ENCODE results near the gene EYS. TPM values are rescaled to one million over a fixed set of nuclear protein-coding genes. Genes with fewer than 3 reads are reported as not detected.
"Not testable (repeated sequence)": the region's sequence is repeated elsewhere in the genome, so short reads cannot be mapped to it uniquely, and the experiment has no call there.

EYS gene
- total RNA-seq, 1 experiment from 2014 or later, result not detected

DNA sequence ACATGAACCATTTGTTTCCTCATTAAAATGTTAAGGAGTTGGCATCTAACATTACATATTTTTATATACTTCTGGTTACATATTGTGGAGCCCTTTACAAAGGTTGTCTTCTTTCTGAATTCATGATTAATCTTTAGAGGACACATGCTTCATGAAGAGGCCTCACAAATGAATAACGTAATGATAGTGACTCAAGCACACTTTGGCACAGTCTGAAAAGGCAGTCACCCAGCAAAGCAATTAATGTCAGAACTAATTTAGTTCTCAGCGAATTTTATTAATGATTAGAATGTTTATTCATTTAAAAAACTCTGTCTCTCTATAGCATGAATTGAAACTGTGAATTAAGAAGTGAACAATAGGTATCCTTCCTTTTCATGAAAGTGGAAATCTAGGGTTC lies 1217.3 kb downstream of the EYS start:
- Histone ChIP-seq H3K4me1 (no peaks in the 10 kb centered on the region), H3K4me3 (no peak overlapping the region), H3K36me3 (no peaks in the 10 kb centered on the region), H3K27ac (no peak overlapping the region), H3K27me3 (no peaks in the 10 kb centered on the region), H3K9me3 (replicated peaks) (no peaks in the 10 kb centered on the region)
- DNase-seq, result no peak

DNA sequence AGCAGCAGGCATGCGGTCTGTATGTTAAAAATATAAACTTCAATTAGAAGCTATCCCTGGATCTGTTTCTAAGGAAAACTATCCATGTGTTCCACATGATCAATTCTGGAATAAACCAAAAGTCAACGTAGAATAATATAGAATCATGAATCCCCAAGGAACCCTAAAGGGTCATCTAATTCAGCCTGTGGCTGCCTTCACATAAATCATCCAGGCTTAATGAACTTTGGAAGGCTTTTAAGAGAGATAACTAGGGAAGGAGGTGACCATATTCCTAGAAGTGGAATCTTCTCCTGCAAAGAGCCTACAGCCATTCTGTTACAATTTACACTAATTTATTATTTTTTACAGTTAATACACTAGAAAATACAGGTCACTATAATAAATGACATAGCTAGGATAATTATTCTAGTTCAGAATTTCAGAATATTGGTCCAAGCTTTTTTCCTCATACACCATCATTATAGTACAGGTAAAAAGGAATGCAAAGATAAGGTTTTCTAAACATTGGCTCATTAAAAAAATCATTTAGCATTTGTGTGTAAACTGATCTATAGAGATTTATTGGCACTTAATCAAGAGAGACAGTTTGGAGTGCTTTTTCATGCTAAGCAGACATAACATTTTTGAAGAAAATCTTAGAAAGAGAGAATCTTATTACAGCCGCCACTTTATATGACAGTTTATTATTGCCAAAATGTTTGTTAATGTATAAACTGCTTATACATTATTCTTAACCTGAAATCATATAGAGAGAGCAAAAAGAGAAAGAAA lies 1220.3 kb downstream of the EYS start:
- no peak for DNase-seq
- Histone ChIP-seq H3K36me3 (no peaks in the 10 kb centered on the region), H3K27ac (no peak overlapping the region), H3K27me3 (no peaks in the 10 kb centered on the region), H3K4me1 (no peaks in the 10 kb centered on the region), H3K4me3 (no peak overlapping the region), H3K9me3 (replicated peaks) (no peaks in the 10 kb centered on the region)

DNA sequence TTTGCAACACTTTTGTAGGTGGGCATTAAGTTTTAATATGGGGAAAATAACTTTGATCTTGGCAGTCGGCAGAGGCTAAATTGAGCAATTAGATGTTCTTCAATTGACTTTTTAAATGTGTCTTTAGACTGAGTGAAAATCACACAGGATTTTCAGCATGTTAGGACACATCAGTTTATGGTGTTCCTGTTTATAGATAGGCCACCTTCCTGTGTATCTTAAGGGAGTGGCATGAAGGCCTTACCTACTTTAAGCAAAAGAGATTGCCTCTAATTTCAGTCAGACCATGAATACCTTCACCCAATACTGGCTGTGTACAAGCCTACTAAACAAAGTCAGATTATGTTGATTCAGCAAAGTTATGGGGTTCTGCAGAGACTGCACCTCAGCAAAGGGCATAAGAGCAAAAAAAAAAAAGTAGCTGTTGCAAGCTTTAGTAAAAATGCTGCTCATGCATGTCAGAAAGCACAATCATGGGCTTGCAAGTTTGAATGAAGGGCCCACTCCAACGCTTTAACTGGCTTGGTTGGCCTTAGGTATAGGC lies 1223.0 kb downstream of the EYS start:
- Histone ChIP-seq H3K36me3 (no peaks in the 10 kb centered on the region), H3K4me1 (no peaks in the 10 kb centered on the region), H3K27ac (no peak overlapping the region), H3K27me3 (no peaks in the 10 kb centered on the region), H3K9me3 (replicated peaks) (no peaks in the 10 kb centered on the region), H3K4me3 (no peak overlapping the region)
- no peak for DNase-seq

DNA sequence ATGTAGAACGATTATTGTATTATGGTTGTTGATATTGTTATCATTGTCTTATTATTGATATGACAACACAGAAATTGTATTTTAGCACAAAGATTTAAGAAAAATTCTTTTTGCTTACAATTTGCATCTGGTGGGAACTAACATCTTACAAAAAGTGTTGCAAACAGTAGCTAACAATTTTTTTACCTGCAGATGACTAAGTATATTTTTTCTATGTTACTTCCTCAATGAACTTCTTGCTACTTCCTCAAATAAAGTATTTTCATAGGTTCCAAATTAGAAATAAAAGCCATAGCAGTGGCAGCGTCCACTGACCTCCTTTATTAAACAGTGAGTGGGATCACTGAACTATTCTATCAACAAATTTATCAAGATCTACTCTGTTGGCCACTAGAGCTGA lies 1224.4 kb downstream of the EYS start:
- H3K4me1 ChIP-seq, result no peaks in the 10 kb centered on the region
- H3K9me3 ChIP-seq (replicated peaks), result no peaks in the 10 kb centered on the region
- no peaks in the 10 kb centered on the region for H3K36me3 ChIP-seq
- H3K4me3 ChIP-seq, result no peak overlapping the region
- DNase-seq, result no peak
- no peaks in the 10 kb centered on the region for H3K27me3 ChIP-seq
- no peak overlapping the region for H3K27ac ChIP-seq

DNA sequence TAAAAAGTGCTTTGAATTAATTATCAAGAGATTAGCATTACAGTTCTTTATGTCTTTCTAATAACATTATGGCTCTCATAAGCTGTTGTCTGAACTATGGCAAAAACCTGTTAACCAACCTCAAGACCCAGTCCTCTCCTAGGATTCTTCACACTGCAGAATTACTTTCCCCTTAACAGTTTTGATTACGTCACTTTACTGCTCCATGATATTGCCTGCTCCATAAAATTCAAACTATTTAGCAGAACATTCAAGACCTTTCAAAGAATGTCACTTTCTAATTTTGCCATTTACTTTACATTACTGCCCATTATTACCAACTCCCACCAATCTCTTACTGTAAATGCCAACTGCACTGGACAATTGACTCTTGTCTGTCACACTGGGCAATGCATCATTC lies 1227.9 kb downstream of the EYS start:
- H3K9me3 ChIP-seq (replicated peaks), result no peaks in the 10 kb centered on the region
- no peak for DNase-seq
- no peaks in the 10 kb centered on the region for H3K4me1 ChIP-seq
- H3K27ac ChIP-seq, result no peak overlapping the region
- no peak overlapping the region for H3K4me3 ChIP-seq
- no peaks in the 10 kb centered on the region for H3K27me3 ChIP-seq
- no peaks in the 10 kb centered on the region for H3K36me3 ChIP-seq

DNA sequence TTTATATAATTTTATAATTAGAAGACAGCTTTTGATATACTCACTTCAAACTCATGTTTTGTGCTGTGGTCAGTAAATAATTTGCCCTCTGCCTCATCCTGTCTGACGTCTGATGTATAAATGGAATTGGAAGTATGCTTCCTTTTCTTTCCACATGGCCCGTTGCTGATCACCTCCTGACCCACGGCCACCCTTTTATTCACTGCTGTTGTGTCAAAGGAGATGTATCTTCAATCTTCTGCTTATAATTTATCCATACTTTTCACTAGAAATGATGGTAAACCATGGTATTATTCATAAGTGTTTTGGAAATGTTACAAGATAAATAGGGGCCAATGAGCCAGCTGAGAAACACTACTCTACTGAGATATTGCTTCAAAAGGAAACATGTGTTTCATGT lies 1229.6 kb downstream of the EYS start:
- no peak for DNase-seq
- no peaks in the 10 kb centered on the region for H3K27me3 ChIP-seq
- no peaks in the 10 kb centered on the region for H3K4me1 ChIP-seq
- no peak overlapping the region for H3K4me3 ChIP-seq
- no peak overlapping the region for H3K27ac ChIP-seq
- no peaks in the 10 kb centered on the region for H3K9me3 ChIP-seq (replicated peaks)
- H3K36me3 ChIP-seq, result no peaks in the 10 kb centered on the region

DNA sequence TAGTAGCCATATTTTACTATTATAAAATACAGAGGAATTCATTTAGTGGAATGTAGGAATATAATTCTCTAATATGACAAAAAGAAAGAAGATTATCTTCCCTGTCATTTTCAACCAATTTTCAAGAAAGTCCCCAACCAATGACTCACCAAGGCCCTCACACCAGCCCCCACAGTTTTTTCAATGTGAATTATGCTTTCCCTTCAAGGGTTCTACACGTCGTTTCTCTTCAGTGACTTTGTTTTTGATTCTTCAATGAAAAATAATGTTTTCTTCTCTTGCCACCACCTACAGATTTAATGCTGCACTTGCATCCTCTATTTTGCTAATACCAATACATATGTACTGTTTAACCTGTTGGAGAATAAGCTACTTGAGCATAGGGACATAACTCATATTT lies 1230.1 kb downstream of the EYS start:
- H3K27me3 ChIP-seq, result no peaks in the 10 kb centered on the region
- no peak for DNase-seq
- H3K4me3 ChIP-seq, result no peak overlapping the region

DNA sequence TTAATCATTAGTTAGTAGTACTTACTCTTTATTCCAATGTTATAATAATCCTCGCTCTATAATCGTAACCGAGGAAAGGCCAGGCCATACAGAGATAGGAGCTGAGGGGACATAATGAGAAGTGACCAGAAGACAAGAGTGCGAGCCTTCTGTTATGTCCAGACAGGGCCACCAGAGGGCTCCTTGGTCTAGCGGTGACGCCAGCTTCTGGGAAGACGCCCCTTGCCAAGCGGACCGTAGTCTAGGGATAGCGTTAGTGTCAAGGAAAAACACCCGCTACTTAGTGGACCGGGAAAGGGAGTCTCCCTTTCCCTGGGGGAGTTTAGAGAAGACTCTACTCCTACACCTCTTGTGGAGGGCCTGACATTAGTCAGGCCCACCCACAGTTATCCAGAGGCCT lies 1237.6 kb downstream of the EYS start:
- not testable (repeated sequence) for H3K9me3 ChIP-seq (replicated peaks); H3K27me3 ChIP-seq; H3K4me3 ChIP-seq; H3K4me1 ChIP-seq; H3K27ac ChIP-seq; H3K36me3 ChIP-seq
- DNase-seq, result peak; percentile 2 to 4

More for the DNA sequence above, 1230.1 kb downstream of the EYS start:
- no peaks in the 10 kb centered on the region for H3K4me1 ChIP-seq
- no peak overlapping the region for H3K27ac ChIP-seq
- H3K9me3 ChIP-seq (replicated peaks), result no peaks in the 10 kb centered on the region
- H3K36me3 ChIP-seq, result no peaks in the 10 kb centered on the region

DNA sequence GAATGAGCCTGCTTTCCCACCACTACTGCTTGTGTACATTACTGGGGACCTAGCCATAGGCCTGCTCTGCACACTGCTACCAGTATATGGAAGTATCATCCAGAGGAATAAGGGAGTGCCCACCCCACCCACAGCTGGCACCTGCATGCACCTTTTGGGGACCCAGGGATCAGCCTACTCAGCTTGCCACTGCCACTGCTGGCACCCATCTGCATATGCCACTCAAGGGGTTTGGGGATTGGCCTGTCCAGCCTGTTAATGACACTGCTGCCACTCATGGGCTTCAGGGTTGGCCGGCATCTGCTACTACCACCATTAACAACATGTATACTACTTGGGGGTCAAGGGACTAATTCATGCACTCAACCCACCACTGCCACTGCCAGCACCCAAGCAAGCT lies 1239.4 kb downstream of the EYS start:
- no peak overlapping the region for H3K4me3 ChIP-seq

DNA sequence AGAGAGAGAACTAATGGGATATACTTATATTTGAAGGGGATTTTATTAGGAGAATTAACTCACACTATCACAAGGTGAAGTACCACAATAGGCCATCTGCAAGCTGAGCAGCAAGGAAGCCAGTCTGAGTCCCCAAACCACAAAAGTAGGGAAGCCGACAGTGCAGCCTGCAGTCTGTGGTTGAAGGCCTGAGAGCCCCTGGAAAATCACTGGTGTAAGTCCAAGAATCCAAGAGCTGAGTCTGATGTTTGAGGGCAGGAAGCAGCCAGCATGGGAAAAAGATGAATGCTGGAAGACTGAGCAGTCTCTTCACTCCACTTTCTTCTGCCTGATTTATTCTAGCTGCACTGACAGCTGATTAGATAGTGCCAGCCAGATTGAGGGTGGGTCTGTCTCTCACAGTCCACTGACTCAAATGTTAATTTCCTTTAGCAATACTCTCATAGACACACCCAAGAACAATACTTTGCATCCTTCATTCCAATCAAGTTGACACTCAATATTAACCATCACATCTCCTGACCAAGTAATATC lies 1247.5 kb downstream of the EYS start:
- Histone ChIP-seq H3K27me3 (no peaks in the 10 kb centered on the region), H3K4me3 (no peak overlapping the region), H3K4me1 (no peaks in the 10 kb centered on the region), H3K36me3 (no peaks in the 10 kb centered on the region), H3K27ac (no peak overlapping the region), H3K9me3 (replicated peaks) (no peaks in the 10 kb centered on the region)
- DNase-seq, result peak in 1 of 2 experiments; percentile 9

More for the DNA sequence above, 1239.4 kb downstream of the EYS start:
- H3K27me3 ChIP-seq, result no peaks in the 10 kb centered on the region
- H3K36me3 ChIP-seq, result no peaks in the 10 kb centered on the region
- H3K27ac ChIP-seq, result no peak overlapping the region
- no peaks in the 10 kb centered on the region for H3K4me1 ChIP-seq
- no peak for DNase-seq
- H3K9me3 ChIP-seq (replicated peaks), result no peaks in the 10 kb centered on the region

DNA sequence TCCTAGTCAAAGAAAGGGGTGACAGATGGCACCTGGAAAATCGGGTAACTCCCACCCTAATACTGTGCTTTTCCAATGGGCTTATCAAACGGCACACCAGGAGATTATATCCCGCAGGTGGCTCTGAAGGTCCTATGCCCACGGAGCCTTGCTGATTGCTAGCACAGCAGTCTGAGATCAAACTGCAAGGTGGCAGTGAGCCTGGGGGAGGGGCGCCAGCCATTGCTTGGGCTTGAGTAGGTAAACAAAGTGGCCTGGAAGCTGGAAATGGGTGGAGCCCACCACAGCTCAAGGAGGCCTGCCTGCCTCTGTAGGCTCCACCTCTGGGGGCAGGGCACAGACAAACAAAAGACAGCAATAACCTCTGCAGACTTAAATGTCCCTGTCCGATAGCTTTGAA lies 1258.9 kb downstream of the EYS start:
- not testable (repeated sequence) for H3K36me3 ChIP-seq; H3K4me3 ChIP-seq; H3K27me3 ChIP-seq; H3K4me1 ChIP-seq; H3K27ac ChIP-seq; H3K9me3 ChIP-seq (replicated peaks); DNase-seq

DNA sequence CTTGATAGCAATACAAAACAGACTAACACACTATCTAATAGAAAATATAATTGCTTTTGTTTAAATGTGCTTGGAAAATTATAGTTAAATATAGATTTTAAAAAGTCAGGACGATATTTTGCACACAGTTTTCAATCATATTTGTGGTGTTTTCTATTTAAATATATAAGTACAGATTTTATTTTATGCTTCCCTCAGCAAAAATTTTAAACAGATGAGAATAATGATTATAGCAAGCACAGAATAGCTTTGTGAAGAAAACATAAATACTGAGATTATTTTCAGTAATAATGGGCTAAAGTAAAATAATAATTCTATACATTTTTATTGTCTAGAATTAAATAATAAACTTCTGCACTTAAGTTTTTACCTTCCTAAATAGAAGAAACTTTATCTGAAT lies 1262.0 kb downstream of the EYS start:
- no peaks in the 10 kb centered on the region for H3K4me1 ChIP-seq
- no peaks in the 10 kb centered on the region for H3K36me3 ChIP-seq
- H3K27me3 ChIP-seq, result no peaks in the 10 kb centered on the region
- no peak for DNase-seq
- H3K4me3 ChIP-seq, result no peak overlapping the region
- H3K9me3 ChIP-seq (replicated peaks), result no peaks in the 10 kb centered on the region
- no peak overlapping the region for H3K27ac ChIP-seq

DNA sequence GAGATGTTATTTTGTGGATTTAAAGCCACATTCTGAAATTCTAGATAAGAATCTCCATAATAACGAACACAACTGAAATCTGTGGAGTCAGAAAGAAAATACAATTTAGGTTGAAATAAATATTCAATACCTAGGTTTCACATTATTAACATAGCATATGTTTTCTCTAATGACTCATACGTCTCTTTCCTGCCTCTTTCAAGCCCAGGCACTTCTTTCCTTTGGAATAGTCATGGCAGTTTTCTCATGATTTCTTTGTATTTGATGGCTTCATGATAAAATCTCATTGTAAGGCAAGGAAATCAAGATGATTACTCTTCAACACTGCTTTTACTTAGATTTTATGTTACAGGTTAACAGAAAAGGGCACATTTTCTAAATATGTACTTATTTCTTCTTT lies 1267.8 kb downstream of the EYS start:
- Histone ChIP-seq H3K4me1 (no peaks in the 10 kb centered on the region), H3K36me3 (no peaks in the 10 kb centered on the region), H3K27me3 (no peaks in the 10 kb centered on the region), H3K27ac (no peak overlapping the region), H3K9me3 (replicated peaks) (0 out of 2 replicates have a peak, but pooled peaks cover 2% of the 10 kb centered on the region), H3K4me3 (no peak overlapping the region)
- DNase-seq, result no peak

DNA sequence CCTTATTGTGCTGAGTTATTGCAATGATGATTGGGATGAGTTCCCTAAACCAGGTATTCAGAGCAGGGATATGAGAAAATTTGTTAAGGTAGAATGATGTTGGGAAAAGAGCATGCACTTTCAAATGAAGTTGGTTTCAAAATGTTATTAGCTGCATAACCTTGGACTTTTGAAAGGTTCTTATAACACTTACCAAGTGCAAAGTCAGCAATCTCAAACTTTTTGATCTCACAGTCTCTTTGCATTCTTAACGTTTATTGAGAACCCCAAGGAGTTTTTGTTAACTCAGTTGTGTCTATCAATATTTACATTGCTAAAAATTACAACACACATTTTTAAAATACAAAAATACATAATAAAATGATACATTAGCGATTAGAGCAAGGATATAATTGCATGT lies 1269.0 kb downstream of the EYS start:
- no peak for DNase-seq
- H3K4me1 ChIP-seq, result no peaks in the 10 kb centered on the region
- no peaks in the 10 kb centered on the region for H3K27me3 ChIP-seq

DNA sequence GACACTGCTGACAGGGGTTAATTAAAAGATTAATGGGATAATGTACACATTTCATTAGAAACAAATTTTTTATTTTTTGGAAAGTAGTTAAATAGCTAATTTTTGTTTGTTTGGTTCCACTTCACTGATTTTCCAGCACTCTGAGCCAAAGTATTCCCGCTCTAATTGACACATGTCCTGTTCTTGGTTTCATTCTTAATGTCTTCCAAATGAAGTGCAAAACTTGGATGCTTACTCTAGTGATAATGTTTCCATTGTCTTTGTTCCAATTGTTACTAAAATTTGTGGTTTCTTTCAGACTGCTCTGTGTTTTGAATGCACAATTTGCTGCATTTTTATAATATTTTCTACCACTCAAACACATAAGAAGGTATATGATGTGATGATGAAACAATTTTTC lies 1277.1 kb downstream of the EYS start:
- Histone ChIP-seq H3K27me3 (no peaks in the 10 kb centered on the region), H3K27ac (no peak overlapping the region), H3K9me3 (replicated peaks) (no peaks in the 10 kb centered on the region), H3K4me3 (no peak overlapping the region), H3K4me1 (no peaks in the 10 kb centered on the region), H3K36me3 (no peaks in the 10 kb centered on the region)
- no peak for DNase-seq

More for the DNA sequence above, 1269.0 kb downstream of the EYS start:
- Histone ChIP-seq H3K27ac (no peak overlapping the region), H3K36me3 (no peaks in the 10 kb centered on the region), H3K9me3 (replicated peaks) (0 out of 2 replicates have a peak, but pooled peaks cover 2% of the 10 kb centered on the region), H3K4me3 (no peak overlapping the region)

DNA sequence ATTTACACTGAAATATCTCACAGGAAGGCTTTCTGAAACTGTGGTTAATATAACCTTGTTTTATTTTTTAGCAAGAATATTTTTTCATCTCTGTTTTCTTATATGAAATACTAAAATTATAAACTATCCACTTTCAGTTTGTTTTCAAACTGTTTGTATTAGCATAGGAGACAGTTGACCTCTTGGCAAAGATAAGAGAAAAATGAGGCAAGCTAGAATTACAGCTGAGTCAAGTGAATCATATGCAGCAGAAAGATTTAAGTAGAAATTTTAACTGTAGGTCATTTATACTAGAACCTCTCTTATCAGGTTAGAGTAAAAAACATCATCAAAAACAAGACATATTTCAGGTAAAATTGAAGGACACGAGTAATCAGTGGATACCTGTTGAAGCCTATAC lies 1278.8 kb downstream of the EYS start:
- Histone ChIP-seq H3K36me3 (no peaks in the 10 kb centered on the region), H3K27me3 (no peaks in the 10 kb centered on the region), H3K4me1 (no peaks in the 10 kb centered on the region), H3K9me3 (replicated peaks) (no peaks in the 10 kb centered on the region), H3K27ac (no peak overlapping the region), H3K4me3 (no peak overlapping the region)
- no peak for DNase-seq

Data from SJCRH30 (cell line).